ENCODE data around the gene SMIM1.

Gene SMIM1

GRCh38 chr1:3734602-3735001, 37.9 kb upstream of the SMIM1 start:
- TF ChIP-seq CTCF (IDR thresholded peaks at IDR 0.05; ENCODE audit: low read depth, low read length), result no peak
- H3K4me3 ChIP-seq (ENCODE audit: low read depth, low read length), result no peak overlapping the region

DNA sequence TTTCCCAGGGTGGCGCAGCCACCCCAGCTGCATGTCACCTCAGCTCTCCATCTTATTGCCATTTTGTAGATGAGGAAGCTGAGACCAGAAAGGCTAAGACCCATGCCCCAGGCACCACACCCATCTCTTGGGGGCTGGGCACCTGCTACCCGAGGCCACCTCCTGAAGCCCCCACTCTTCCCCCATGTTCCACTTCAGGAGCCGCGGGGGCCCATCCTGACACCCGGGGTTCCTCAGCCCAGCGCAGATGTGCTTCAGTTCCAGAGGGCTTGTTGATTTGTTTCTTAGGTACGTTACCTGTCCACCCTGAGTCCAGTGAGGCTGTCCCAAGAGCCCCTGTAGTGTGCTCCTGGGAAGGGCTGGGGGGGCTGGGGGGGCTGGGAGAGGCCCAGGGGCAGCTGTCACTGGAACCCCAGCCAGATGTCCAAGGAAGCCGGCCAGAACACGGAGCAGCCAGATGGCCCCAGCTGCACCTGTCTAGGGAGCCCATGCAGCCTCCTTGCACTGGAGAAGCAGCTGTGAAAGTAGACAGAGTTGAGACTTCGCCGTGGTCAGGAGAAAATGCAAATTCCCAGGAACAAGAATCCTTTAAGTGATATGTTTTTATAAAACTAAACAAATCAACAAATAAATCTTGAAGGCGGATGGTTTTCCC, 37.4 kb upstream of the SMIM1 start:
- no peak for TF ChIP-seq CTCF (IDR thresholded peaks at IDR 0.05; ENCODE audit: low read depth, low read length)

GRCh38 chr1:3735688-3736087, 36.9 kb upstream of the SMIM1 start:
- no peak for TF ChIP-seq CTCF (IDR thresholded peaks at IDR 0.05; ENCODE audit: low read depth, low read length)
- H3K4me3 ChIP-seq (ENCODE audit: low read depth, low read length), result no peak overlapping the region

More for the DNA sequence above, 37.4 kb upstream of the SMIM1 start:
- H3K4me3 ChIP-seq (ENCODE audit: low read depth, low read length), result no peak overlapping the region

DNA sequence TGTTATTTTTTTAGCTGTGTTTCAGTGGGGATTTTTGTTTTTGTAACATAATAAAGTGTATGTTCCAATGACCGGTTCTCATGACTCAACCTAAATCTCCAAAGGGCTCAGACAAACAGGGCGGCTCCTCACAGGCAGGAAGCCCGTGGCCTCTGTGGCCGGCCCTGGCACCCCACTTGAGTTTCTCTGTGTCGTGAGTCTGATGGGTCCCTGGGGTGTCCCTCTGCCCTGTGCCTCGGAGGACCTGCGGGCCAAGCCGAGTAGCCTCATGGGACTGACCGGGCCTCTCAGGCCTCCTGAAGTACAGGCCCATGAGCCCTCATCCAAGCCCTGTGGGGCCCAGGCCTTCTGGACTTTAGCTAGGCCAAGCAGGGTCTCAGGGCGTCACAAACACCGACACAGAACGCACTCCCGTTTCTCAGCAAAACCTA, 36.4 kb upstream of the SMIM1 start:
- no peak for TF ChIP-seq CTCF (IDR thresholded peaks at IDR 0.05; ENCODE audit: low read depth, low read length)
- no peak overlapping the region for H3K4me3 ChIP-seq (ENCODE audit: low read depth, low read length)

- no peak overlapping the region for H3K4me3 ChIP-seq (ENCODE audit: low read depth, low read length)
- no peak for TF ChIP-seq CTCF (IDR thresholded peaks at IDR 0.05; ENCODE audit: low read depth, low read length)
Observed at GRCh38 chr1:3736708-3737107, 35.8 kb upstream of the SMIM1 start.

- no peak for TF ChIP-seq CTCF (IDR thresholded peaks at IDR 0.05; ENCODE audit: low read depth, low read length)
Observed at GRCh38 chr1:3738943-3739342, 33.6 kb upstream of the SMIM1 start.

DNA sequence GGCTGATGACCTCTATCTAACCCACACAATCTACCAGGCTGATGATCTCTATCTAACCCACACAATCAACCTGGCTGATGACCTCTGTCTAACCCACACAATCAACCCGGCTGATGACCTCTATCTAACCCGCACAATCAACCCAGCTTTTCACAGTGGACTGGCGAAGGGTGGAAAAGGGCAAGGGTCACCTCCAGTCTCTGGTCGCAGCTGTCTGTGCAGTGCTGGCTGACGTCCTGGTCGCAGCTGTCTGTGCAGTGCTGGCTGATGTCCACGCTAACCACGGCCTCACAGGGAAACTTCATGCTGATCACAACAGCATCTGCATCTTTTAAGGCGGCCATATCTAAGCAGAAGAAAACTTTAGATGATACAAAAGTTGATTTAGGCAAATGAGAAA, 32.5 kb upstream of the SMIM1 start:
- H3K4me3 ChIP-seq (ENCODE audit: low read depth, low read length), result no peak overlapping the region
- no peak for TF ChIP-seq CTCF (IDR thresholded peaks at IDR 0.05; ENCODE audit: low read depth, low read length)

More at GRCh38 chr1:3738943-3739342, 33.6 kb upstream of the SMIM1 start:
- H3K4me3 ChIP-seq (ENCODE audit: low read depth, low read length), result no peak overlapping the region
